SK-N-SH treated with all-trans-retinoic acid at 6 μM for 48 hours (cell line): ENCODE results near the gene MKRN2OS.

Experiments
- ATAC-seq: fragments of 200-7000 bp; cut with Tn5 transposase; 3 replicates; pipeline ENCODE4 v1.9.1; 2020; ENCODE audit warnings: mild to moderate bottlenecking, moderate library complexity
- ARNTL ChIP-seq: fragments of 450-650 bp; formaldehyde crosslinking; IDR thresholded peaks from 2 replicates; pipeline ENCODE4 v1.5.0; 2020; ENCODE audit warnings: low read depth, mild to moderate bottlenecking, moderate library complexity, borderline replicate concordance
- BACH2 ChIP-seq: fragments of 250-450 bp; sonication (Bioruptor Pico); IDR thresholded peaks from 2 replicates; pipeline ENCODE4 v1.9.0; 2021; ENCODE audit warnings: mild to moderate bottlenecking, borderline replicate concordance
- CREB5 ChIP-seq: fragments of 250-450 bp; sonication (Bioruptor Pico); IDR thresholded peaks from 2 replicates; pipeline ENCODE4 v1.5.1; 2020; ENCODE audit warnings: low read depth, mild to moderate bottlenecking, moderate library complexity
- CSDC2 ChIP-seq: fragments of 250-450 bp; sonication (Bioruptor Pico); IDR thresholded peaks from 2 replicates; pipeline ENCODE4 v1.5.0; 2020; ENCODE audit warnings: mild to moderate bottlenecking, moderate library complexity
- CSRNP3 ChIP-seq: fragments of 250-450 bp; sonication (Bioruptor Pico); IDR thresholded peaks from 2 replicates; pipeline ENCODE4 v1.5.1; 2021; ENCODE audit warnings: mild to moderate bottlenecking, moderate library complexity
- ESRRG ChIP-seq: fragments of 250-450 bp; sonication (Bioruptor Pico); IDR thresholded peaks from 2 replicates; pipeline ENCODE4 v1.6.1; 2021; ENCODE audit warnings: mild to moderate bottlenecking
- GLIS3 ChIP-seq: fragments of 250-450 bp; sonication (Bioruptor Pico); IDR thresholded peaks from 2 replicates; pipeline ENCODE4 v1.5.0; 2020; ENCODE audit warnings: mild to moderate bottlenecking, moderate library complexity
- ISL1 ChIP-seq: fragments of 250-450 bp; sonication (Bioruptor Pico); IDR thresholded peaks from 2 replicates; pipeline ENCODE4 v2.1.2; 2022; ENCODE audit warnings: mild to moderate bottlenecking, moderate library complexity
- OSR1 ChIP-seq: fragments of 250-450 bp; sonication (Bioruptor Pico); IDR thresholded peaks from 2 replicates; pipeline ENCODE4 v1.8.0; 2022; ENCODE audit warnings: moderate library complexity, mild to moderate bottlenecking, inconsistent platforms
- PATZ1 ChIP-seq: fragments of 250-450 bp; sonication (Bioruptor Pico); IDR thresholded peaks from 2 replicates; pipeline ENCODE4 v1.8.0; 2020; ENCODE audit warnings: mild to moderate bottlenecking, moderate library complexity, borderline replicate concordance
- POU6F1 ChIP-seq: fragments of 250-450 bp; sonication (Bioruptor Pico); IDR thresholded peaks from 2 replicates; pipeline ENCODE4 v1.8.0; 2021; ENCODE audit warnings: low read depth, mild to moderate bottlenecking, moderate library complexity, borderline replicate concordance
- PPARA ChIP-seq: fragments of 250-450 bp; sonication (Bioruptor Pico); IDR thresholded peaks from 2 replicates; pipeline ENCODE4 v1.5.0; 2020; ENCODE audit warnings: mild to moderate bottlenecking, borderline replicate concordance
- RARB ChIP-seq: fragments of 250-450 bp; sonication (Bioruptor Pico); IDR thresholded peaks from 2 replicates; pipeline ENCODE4 v1.8.0; 2021; ENCODE audit warnings: mild to moderate bottlenecking, moderate library complexity
- SNAI2 ChIP-seq: fragments of 250-450 bp; sonication (Bioruptor Pico); IDR thresholded peaks from 2 replicates; pipeline ENCODE4 v1.5.0; 2020; ENCODE audit warnings: mild to moderate bottlenecking, moderate library complexity
- TCF4 ChIP-seq: fragments of 250-450 bp; sonication (Bioruptor Pico); IDR thresholded peaks from 2 replicates; pipeline ENCODE4 v1.8.0; 2021; ENCODE audit warnings: mild to moderate bottlenecking, moderate library complexity, borderline replicate concordance
- TOX ChIP-seq: fragments of 250-450 bp; sonication (Bioruptor Pico); IDR thresholded peaks from 2 replicates; pipeline ENCODE4 v1.8.0; 2021; ENCODE audit warnings: mild to moderate bottlenecking, moderate library complexity, borderline replicate concordance
- TSHZ2 ChIP-seq: fragments of 250-450 bp; sonication (Bioruptor Pico); IDR thresholded peaks from 2 replicates; pipeline ENCODE4 v1.5.0; 2020; ENCODE audit warnings: mild to moderate bottlenecking, moderate library complexity
- ZC3H10 ChIP-seq: fragments of 250-450 bp; sonication (Bioruptor Pico); IDR thresholded peaks from 2 replicates; pipeline ENCODE4 v1.5.1; 2021; ENCODE audit warnings: mild to moderate bottlenecking, moderate library complexity
- ZFP3 ChIP-seq: fragments of 250-450 bp; sonication (Bioruptor Pico); IDR thresholded peaks from 2 replicates; pipeline ENCODE4 v1.5.0; 2020; ENCODE audit warnings: mild to moderate bottlenecking, moderate library complexity
- ZFP30 ChIP-seq: fragments of 450-650 bp; formaldehyde crosslinking; IDR thresholded peaks from 2 replicates; pipeline ENCODE4 v1.5.0; 2022; ENCODE audit warnings: mild to moderate bottlenecking, moderate library complexity
- ZNF565 ChIP-seq: fragments of 450-650 bp; formaldehyde crosslinking; conservative IDR thresholded peaks from 2 replicates; pipeline ENCODE4 v1.5.0; 2020; ENCODE audit warnings: low read depth, mild to moderate bottlenecking, moderate library complexity
- ZNF70 ChIP-seq: fragments of 450-650 bp; formaldehyde crosslinking; IDR thresholded peaks from 2 replicates; pipeline ENCODE4 v1.5.0; 2020; ENCODE audit warnings: mild to moderate bottlenecking, moderate library complexity
- ZNF8 ChIP-seq: fragments of 450-650 bp; formaldehyde crosslinking; IDR thresholded peaks from 2 replicates; pipeline ENCODE4 v1.5.0; 2020; ENCODE audit warnings: mild to moderate bottlenecking, moderate library complexity

MKRN2OS gene

GRCh38 chr3:12512534-12513118 is 32.7 kb downstream of the MKRN2OS start:
- no peak for ATAC-seq
- TF ChIP-seq ZC3H10 (CRISPR knock-in tag), result no peak
- peak; percentile 43; the same call in 1 of the 2 replicates for TF ChIP-seq CSRNP3 (CRISPR knock-in tag)
- no peak for TF ChIP-seq ZFP30
- TF ChIP-seq TCF4, result peak; percentile 69; the same call in 1 of the 2 replicates
- TF ChIP-seq ISL1 (CRISPR knock-in tag), result peak; percentile 85
- no peak for TF ChIP-seq GLIS3 (CRISPR knock-in tag)
- no peak for TF ChIP-seq POU6F1 (CRISPR knock-in tag)
- no peak; the same call in 1 of the 2 replicates for TF ChIP-seq ZNF565
- no peak for TF ChIP-seq ESRRG
- peak; percentile 46; the same call in 1 of the 2 replicates for TF ChIP-seq ZFP3 (CRISPR knock-in tag)
- no peak for TF ChIP-seq CREB5 (CRISPR knock-in tag)
- TF ChIP-seq ZNF8 (CRISPR knock-in tag), result no peak
- TF ChIP-seq PATZ1 (CRISPR knock-in tag), result no peak
- peak; percentile 10 for TF ChIP-seq SNAI2 (CRISPR knock-in tag)
- TF ChIP-seq CSDC2 (CRISPR knock-in tag), result no peak
- no peak for TF ChIP-seq ARNTL (CRISPR knock-in tag)
- no peak for TF ChIP-seq RARB (CRISPR knock-in tag)
- no peak for TF ChIP-seq TOX
- TF ChIP-seq ZNF70 (CRISPR knock-in tag), result no peak
- no peak for TF ChIP-seq PPARA (CRISPR knock-in tag)
- 0 out of 2 replicates have a peak, but pooled peaks have one; percentile 57 for TF ChIP-seq TSHZ2 (CRISPR knock-in tag)
- TF ChIP-seq OSR1 (CRISPR knock-in tag), result no peak
- no peak for TF ChIP-seq BACH2 (CRISPR knock-in tag)

GRCh38 chr3:12509466-12509865 is 35.8 kb downstream of the MKRN2OS start:
- no peak for ATAC-seq
- TF ChIP-seq ZNF8 (CRISPR knock-in tag) (no peak), SNAI2 (CRISPR knock-in tag) (no peak), CSRNP3 (CRISPR knock-in tag) (no peak), TSHZ2 (CRISPR knock-in tag) (no peak), PPARA (CRISPR knock-in tag) (no peak), POU6F1 (CRISPR knock-in tag) (no peak)
